WI38 (cell line): ENCODE results near the gene RNF125.
"Not testable (repeated sequence)": the region's sequence is repeated elsewhere in the genome, so short reads cannot be mapped to it uniquely, and the experiment has no call there.

Source experiments
- H3K4me3 ChIP-seq: 2 replicates; pipeline ENCODE4 v1.5.1; 2011; ENCODE audit warnings: low read depth, mild to moderate bottlenecking, control low read depth, low read length
- TF ChIP-seq, protein P1 (sequence below): IDR thresholded peaks from 2 replicates; pipeline ENCODE4 v1.5.1; 2012; ENCODE audit warnings: low read depth, mild to moderate bottlenecking, control low read depth, low read length

RNF125 gene

GRCh38 chr18:32074206-32074605, 55.6 kb downstream of the RNF125 start:
- H3K4me3 ChIP-seq: no peak overlapping the region
- TF ChIP-seq, protein P1, sequence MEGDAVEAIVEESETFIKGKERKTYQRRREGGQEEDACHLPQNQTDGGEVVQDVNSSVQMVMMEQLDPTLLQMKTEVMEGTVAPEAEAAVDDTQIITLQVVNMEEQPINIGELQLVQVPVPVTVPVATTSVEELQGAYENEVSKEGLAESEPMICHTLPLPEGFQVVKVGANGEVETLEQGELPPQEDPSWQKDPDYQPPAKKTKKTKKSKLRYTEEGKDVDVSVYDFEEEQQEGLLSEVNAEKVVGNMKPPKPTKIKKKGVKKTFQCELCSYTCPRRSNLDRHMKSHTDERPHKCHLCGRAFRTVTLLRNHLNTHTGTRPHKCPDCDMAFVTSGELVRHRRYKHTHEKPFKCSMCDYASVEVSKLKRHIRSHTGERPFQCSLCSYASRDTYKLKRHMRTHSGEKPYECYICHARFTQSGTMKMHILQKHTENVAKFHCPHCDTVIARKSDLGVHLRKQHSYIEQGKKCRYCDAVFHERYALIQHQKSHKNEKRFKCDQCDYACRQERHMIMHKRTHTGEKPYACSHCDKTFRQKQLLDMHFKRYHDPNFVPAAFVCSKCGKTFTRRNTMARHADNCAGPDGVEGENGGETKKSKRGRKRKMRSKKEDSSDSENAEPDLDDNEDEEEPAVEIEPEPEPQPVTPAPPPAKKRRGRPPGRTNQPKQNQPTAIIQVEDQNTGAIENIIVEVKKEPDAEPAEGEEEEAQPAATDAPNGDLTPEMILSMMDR: no peak

DNA sequence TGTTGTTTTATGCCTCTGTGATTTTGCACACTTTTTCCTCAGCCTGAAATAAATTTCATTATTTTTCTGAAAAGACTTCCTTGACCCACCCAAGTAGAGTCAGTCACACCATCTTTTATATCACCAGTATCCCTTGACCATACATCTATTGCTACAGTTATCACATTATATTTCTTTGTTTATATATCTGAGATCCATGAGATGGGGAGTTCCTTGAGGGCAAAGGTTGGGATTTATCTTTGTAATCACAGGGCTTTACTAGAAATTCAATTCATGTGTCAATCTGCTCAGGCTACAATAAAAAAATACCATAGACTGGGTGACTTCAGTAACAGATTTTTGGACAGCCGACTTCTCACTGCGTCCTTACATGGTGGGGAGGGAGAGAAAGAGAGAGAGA, 60.2 kb downstream of the RNF125 start:
- no peak overlapping the region for H3K4me3 ChIP-seq
- TF ChIP-seq, protein P1: no peak

- H3K4me3 ChIP-seq: no peak overlapping the region
- TF ChIP-seq, protein P1: no peak
Observed at GRCh38 chr18:32081881-32082280, 63.3 kb downstream of the RNF125 start.

GRCh38 chr18:32083781-32084180, 65.2 kb downstream of the RNF125 start:
- no peak overlapping the region for H3K4me3 ChIP-seq
- TF ChIP-seq, protein P1: no peak

DNA sequence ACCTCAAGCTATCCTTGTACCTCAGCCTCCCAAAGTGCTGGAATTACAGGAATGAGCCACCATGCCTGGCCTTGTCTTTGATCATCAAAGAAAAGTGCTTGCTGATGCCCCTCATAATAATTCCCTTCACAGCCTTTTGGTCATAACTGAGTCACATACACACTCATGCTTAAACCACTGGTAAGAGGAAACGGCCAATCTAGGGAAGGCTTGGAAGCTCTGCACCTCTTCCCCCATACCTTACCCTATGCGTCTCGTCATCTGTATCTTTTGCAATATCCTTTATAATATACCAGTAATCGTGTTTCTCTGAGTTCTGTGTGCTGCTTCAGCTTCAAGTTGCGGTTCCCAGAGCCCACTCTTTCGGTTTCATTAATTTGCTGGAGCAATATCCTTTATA, 68.3 kb downstream of the RNF125 start:
- H3K4me3 ChIP-seq: no peak overlapping the region

GRCh38 chr18:32090831-32091230, 72.2 kb downstream of the RNF125 start:
- H3K4me3 ChIP-seq: not testable (repeated sequence)

More for the DNA sequence above, 68.3 kb downstream of the RNF125 start:
- TF ChIP-seq, protein P1: no peak

DNA sequence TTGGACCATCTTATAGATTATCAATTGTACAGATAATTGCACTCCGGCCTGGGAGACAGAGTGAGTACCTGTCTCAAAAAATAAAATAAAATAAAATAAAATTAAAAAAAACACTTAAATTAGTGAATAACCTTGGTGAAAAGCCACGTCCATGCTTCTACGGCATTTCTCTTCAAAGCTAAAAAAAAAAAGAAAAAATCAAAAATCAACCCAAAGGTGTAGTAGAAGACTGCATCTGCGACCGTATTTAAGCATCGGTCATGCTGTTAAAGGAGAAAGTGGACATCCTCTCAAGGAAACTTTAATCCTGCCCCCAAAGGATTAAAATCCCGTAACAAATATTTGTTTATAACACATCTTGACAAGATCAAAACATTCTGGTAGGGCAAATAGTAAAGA, 72.7 kb downstream of the RNF125 start:
- H3K4me3 ChIP-seq: peak overlapping the region; percentile 84
- TF ChIP-seq, protein P1: no peak

DNA sequence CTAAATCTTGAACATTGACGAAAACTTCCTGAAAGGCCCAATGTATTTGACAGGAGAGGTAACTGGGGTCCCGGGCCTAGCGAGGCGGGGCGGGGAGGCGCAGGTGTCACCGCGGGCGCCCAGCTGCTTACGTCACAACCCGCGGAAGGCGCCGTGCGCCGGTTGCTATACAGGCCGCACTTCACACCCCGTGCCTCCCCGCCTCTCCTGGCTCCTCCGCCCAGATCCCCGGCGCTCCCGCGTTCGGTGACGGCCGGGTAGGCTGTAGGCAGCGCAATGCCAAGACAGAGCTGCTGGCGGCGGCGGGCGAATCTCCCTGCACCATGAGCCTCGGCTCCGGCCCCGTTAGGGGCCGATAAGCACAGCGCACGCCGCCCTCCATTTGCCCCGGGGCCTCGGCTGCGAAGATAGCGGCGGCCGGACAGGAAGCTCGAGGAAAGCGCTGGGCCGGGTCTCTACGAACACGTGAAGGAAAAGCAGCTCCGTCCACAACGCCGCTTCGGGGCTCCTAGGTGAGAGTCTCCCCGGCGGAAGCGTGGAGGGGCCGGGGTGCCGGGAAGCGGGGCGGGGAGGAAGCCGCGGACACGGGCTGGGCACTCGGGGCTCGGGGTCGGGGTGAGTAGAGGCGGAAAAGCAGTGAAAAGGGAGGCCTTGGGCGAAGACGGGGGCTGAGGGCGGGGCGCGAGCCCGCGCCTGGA, 73.2 kb downstream of the RNF125 start, which contains the start of gene RNF138:
RNF138 (plus strand) TSS at position 151 of the 698 bp plus-strand sequence. CDS start 903 bp downstream, outside the sequence.
- TF ChIP-seq, protein P1: no peak
- H3K4me3 ChIP-seq: peak within 1 kb of the TSS; percentile 84
